ENCODE measurements around the gene CHD6.
A peak's percentile ranks its signal among the peaks of the same experiment; 100 is the strongest.

GRCh38 chr20:41366546-41367392 lies 251.4 kb downstream of the CHD6 start, which contains the start of gene EMILIN3:
- TF ChIP-seq CTCF (conservative IDR thresholded peaks at IDR 0.05 in 1 of 2, IDR thresholded peaks at IDR 0.05 in 1 of 2; ENCODE audit: extremely low read depth in 1 of 2, insufficient read depth in 1 of 2, low read depth in 1 of 2, low read length in 2 of 2): no peak
- peak; percentile 68 for TF ChIP-seq EZH2 (IDR thresholded peaks at IDR 0.05; ENCODE audit: borderline replicate concordance, low read length)

Measured in mammary epithelial cell (primary cell).